ENCODE data around the gene DNAJC1.

- TF ChIP-seq POLR2A (IDR thresholded peaks at IDR 0.05; ENCODE audit: low read depth, low read length) = no peak
- TF ChIP-seq TAF1 (IDR thresholded peaks at IDR 0.05; ENCODE audit: borderline replicate concordance, low read depth, low read length) = no peak
Measured at GRCh38 chr10:21899736-21900135, 103.8 kb downstream of the DNAJC1 start.

Measured in GM12892 (cell line).